Amygdala (tissue), 56 donors: Measurements from ENCODE around the gene PXMP2.
"Not testable (repeated sequence)": the region's sequence is repeated elsewhere in the genome, so short reads cannot be mapped to it uniquely, and the experiment has no call there.

ENCODE experiments used
- DNase-seq, 56 donors: peaks; one replicate each; lab custom pipeline; 2025; lab: John Stamatoyannopoulos, UW

PXMP2 gene

DNA sequence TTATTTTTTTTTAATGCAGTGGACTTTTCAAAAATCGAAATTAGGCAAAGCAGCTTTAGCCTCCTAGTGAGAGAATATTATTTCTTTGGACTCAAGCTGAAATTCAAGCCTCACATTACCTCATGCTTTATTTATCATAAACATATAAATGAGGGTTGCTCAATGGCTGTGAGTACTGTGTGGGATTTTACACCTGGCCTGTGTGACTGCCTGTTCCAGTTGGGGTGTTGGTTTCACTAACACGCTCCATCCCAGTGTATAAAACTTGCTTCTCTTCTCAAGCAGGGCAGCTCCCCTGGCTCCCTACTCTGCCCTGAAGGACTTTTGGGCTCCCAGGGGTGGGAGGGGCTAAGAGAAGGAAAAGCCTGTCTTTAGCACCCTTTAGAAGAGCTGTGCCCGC lies 59.2 kb downstream of the PXMP2 start:
- DNase-seq, result no peak

DNA sequence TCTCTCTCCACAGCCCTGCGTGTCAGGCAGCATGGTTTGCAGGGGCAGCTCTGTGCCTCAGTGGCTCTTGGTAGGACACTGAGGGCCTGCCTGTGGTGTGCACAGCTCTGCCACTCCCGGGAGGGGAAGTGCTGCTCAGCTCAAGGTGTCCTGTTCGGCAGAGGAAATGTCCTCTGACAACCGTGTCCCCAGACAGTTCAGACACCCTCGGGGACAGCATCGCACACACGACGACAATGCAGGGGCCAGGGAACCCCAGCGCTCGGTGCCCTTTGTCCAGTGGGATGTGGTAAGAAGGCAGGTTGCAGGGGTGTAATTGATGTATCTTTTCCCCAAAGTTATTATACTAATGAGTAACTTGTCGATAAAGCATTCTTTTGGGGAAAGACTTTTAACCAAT lies 60.0 kb downstream of the PXMP2 start:
- DNase-seq, result no peak

DNA sequence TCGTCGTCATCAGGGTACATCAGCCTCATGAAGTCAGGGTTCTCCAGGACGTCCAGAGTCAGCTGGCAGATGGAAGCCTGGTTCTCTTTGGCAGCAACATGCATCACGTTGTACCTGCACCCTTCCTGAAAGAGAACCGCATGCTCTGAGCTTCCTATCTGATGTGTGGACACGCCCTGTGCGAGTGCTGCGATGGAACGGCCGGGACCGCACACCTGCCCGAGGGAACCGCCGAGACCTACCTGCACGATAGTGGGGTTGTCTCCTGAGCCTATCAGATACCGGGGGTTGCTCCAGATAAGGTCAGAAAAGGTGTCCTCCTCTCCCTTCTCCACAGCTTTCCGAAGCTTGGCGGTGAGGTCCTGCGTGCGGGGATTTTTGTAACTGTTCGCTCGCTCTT lies 60.5 kb downstream of the PXMP2 start:
- no peak for DNase-seq

DNA sequence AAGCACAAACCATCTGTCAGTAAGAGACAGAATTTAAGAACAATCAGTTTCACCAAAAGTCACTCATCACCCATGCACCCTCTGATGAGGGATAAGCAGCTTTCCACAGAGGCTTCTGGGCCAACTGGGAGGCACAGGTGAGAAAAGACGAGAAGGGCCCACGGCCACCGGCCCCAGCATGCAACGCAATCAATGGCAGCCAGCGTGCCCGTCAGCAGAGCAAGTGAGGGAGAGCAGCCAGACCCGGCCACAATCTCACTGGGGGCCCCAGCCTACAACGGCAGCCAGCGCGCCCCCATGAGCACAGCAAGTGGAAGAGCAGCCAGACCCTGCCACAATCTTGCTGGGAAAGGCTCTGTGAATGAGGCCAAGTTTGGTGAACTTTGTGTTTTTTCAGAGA lies 60.9 kb downstream of the PXMP2 start:
- DNase-seq, result no peak

DNA sequence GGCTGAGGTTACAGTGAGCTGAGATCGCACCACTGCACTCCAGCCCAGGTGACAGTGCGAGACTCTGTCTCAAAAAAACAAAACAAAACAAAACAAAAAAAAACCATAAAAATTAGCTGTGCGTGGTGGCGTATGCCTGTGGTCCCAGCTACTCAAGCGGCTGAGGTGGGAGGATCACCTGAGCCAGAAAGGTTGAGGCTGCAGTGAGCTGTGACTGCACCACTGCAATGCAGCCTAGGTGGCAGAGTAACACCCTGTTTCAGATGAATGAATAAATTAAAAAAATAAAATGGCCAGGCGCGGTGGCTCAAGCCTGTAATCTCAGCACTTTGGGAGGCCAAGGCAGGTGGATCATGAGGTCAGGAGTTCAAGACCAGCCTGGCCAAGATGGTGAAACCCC lies 66.3 kb downstream of the PXMP2 start:
- DNase-seq, result not testable (repeated sequence)

DNA sequence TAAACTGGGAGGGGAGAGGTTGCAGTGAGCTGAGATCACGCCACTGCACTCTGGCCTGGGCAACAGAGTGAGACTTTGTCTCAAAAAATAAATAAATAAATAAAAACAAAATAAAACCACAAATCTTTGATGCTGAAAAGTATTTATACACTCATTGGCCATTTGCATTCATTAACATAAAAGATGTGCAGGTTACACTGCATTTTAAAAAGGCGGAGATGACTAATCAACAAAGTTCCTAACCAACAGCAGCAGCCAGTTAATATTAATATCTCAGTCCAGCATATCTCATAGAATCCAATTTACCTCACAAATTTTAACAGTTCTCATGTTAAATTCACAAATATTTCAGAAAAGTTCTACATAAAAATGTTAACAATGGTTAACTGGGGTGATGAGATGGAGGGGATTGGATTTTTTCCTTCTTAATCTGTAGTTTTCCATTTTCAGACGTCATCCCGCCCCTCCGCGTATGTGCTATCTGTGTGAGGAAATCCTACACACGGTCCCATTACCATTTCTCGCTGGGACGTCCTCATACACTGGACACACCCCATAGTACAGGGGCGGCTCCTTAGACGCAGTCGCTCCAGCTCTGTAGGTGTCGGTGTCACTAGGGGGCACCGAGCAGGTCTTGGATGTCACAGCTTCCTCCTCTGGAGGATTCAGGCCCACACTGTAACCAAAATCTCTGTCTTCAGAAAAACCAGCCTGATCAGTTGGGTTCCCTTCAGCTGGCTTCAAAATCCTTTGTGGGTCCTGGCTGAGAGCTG lies 67.0 kb downstream of the PXMP2 start:
- DNase-seq, result no peak
